Measurements from ENCODE around the gene ZNHIT3. TPM values are rescaled to one million over a fixed set of nuclear protein-coding genes. Genes with fewer than 3 reads are reported as not detected.
"Not testable (repeated sequence)": the region's sequence is repeated elsewhere in the genome, so short reads cannot be mapped to it uniquely, and the experiment has no call there.

ZNHIT3 gene
- total RNA-seq, 1 donor from 2014 or later: 24.1 TPM

DNA sequence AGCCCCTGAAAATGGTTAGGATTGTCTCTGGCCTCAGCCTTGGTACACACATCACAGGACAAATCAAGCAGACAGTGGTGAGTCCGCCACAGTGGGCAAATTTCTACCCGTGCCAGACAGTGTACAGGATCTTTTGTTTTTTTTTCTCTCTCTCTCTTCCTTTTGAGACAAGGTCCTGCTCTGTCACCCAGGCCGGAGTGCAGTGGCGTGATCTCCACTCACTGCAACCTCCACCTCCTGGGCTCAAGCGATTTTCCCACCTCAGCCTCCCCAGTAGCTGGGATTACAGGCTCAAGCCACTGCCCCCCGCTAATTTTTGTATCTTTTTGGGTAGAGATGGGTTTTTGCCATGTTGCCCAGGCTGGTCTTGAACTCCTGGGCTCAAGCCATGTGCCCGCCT lies 2.5 kb upstream of the ZNHIT3 start:
- not testable (repeated sequence) for DNase-seq

DNA sequence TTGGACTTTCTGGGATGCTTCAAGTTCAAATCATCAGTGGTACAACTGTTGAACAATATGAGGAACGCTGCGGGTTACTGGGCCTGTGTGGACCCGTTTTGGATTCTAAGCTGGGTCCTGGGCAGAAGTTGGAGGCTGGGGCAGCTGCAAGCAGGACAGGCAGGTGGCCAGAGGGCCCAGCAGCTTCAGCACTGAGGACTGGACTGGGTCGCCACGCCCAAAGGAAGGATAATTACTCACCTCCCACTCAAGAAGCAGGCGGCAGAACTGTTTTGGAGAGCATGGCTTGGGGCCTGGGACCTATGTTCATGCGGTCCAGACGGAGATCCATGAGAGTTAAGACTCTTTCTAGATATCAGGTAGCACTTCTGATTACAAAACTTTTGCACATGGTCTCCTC lies 1.5 kb upstream of the ZNHIT3 start:
- DNase-seq: no peak

DNA sequence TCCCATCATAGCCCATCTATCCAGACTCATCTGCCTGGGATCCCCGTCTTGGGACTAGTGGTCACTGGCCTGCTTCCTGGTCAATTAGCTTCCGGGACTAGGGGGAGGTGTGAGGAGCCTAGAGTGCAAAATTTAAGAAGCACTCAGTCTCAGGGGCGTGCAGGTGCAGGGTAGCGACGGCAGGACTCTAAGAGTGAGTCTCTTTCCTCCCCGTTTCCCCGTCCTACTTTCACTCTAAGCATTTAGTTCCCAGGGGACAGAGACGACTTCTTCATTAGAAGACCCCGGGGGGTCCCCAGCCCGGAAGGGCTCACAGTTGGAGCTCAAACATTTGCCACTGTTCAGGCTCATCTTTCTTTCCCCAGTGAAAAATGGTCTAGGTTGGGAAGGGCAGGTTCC lies 677 bp upstream of the ZNHIT3 start:
- DNase-seq: no peak

DNA sequence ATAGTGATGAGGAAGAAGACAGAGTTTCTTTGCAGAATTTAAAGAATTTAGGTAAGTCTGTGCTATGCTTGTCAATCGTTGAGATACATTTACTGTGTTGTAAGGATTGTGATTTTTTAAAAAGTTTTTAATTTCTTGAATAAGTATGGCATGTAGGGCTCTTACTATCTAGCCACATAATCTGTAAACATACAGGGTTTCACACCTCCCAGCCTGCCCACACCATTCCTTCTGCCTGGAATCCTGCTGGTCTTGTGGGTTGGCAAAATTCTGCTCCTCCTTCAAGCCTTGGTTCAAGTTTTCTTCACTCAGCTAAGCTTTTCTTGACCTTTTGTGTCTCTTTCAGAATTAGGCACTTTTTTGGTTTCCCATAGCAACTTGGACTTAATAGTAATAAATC lies 7.5 kb downstream of the ZNHIT3 start:
- no peak for DNase-seq

DNA sequence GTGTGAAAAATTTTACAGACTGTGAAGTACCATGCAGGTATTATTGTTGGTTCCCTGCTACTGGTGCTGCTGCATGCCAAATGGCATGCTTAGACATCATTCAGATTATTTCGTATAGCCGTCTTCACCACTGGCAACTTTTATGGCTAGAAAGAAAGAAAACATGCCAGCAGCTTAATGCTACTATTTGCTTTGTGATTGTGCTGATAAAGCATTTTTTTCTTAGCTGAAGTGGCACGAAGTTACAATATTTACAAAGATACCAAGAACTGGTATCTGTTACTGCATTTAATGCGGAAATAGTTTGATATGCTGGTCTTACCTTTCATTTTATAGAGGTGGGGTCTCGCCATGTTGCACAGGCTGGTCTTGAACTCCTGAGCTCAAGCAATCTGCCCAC lies 8.2 kb downstream of the ZNHIT3 start:
- DNase-seq: no peak

DNA sequence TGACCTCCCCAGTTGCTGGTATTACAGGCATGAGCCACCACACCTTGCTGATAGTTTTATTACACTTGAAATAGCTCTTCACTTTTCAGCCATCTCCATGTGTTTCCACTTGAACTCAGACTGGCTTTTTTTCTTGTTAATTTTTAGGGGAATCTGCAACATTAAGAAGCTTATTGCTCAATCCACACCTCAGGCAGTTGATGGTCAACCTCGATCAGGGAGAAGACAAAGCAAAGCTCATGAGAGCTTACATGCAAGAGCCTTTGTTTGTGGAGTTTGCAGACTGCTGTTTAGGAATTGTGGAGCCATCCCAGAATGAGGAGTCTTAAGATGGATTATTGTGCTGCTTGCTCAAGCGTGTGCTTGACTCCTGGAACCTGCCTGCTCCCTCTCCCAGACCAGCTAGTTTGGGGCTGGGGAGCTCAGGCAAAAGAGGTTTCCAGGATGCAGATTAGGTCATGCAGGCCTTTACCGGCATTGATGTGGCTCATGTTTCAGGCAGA lies 8.6 kb downstream of the ZNHIT3 start:
- no peak for DNase-seq

DNA sequence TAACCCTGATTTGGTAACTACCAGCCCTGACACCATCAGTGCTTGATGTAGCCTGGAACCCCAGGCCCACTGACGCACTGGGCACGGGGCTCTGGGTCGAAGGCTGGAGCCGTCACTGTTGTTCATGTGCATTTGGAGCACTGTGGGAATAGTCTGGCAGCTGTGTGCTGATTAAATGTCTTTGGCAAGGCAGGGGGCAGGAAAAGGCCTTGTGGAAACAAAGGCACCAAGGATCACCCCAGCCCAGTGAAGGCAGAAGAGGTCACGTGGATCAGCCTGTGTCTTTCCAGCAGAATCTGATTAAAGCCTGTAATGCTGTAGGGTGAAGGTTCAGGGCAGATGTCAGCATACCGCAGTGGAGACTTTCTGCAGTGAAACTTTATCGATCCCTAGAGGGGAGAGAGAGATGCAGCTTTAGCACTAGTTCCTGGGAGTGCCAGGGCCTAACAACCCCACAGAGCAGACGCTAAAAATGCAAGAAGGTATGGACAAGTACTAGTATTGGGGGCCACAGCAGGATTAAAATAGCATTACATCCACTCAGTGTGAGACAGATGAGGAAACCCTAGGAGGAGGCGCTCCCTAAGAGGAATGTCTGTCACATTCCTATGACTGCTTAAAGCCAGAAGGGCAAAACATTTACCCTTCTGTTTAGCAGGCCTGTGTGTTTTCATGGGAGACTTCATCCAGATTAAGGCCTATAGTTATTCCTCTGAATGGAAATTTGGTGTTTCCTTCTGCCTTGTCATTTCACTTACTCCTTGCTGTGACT lies 9.7 kb downstream of the ZNHIT3 start:
- DNase-seq: no peak

DNA sequence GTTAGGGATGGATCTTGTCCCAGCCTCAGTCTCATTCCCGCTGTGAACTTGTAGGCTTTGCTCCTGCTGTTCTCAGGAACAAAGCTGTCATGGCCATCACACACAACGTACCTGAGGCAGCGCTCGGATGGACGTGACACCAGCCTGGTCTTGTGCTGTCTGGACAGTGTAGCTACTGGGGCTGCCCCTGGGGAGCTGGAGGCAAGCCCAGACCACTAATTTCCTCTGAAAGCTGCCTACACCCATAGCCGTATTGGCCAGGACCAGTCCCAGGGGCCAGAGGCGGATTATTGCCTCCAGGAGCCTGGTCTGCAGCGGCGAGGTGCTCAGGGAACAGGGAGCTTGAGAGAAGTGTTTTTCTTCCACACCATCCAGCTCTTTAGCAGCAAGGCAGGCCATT lies 11.7 kb downstream of the ZNHIT3 start:
- DNase-seq: no peak

DNA sequence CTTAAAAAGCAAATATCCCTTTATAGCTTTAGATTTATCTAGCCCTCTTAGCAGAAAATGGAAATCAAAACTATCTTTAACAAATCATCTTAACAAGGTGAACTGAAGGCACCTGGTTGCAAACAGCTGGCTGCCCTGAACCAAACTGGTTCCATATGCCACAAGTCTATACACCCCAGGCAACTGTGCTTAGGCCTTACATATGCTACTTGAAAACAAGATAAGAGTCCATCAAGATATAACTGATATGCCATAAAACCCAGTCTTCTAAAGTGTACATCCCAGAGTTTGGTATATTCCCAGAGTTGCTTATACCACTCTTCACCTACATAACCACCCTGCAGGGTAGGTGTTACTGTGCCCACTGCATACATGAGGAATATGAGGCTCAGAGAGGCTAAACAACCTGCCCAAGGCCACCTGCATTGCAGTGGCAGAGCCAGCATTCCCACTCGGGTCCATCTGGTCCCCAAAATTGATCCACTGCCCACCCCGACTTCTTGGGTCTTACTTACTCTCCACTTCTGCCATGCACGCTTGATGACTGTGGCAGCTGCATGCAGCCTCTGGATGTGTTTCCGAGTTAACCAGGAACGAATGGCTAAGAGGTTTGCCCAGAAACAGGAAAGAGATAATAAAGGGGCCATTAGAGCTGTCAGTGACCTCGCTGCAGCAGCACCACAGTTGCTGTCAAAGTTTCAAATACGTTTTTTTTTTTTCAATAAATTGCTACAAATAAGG lies 12.2 kb downstream of the ZNHIT3 start:
- DNase-seq: no peak

DNA sequence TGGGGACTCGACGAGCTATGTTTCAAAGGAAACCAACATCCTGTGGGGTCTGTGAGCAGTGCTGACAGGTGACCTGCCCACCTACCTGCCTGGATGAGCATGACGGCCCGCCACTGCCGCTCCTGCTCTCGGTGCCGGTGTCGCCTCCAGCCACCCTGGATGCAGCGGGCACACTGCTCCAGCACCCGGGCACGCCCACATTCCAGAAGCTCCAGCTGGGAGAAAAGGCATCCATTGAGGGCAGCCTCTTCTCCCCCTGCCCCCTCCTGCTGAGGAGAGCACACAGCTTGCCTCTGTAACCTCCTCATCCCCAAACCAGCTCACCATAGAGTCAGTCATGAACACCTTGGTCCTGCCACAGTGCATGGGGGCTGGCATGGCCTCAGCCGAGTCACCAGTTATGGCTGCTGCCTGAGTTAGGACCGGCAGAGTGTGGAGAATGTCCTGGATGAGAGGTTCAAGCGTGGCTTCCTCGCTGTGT lies 14.3 kb downstream of the ZNHIT3 start:
- no peak for DNase-seq

DNA sequence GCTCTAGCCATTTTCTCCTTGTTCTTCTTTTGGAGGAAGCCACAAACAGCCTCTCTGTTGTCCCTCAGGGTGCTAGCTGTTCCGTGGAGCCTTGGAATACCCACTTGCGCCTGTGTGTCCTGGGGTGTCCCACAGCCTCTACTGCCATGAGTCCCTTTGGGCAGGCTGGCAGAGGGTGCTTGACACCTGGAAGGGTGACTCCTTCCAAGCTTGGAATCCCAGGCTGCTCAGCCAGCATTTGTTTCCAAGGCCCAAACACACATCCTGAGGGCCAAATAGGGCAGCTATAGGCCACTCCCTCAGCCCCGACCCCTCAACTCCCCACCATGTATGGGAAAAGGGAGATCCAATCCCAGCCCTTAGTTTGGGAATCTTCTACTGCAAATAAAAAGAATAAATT lies 14.9 kb downstream of the ZNHIT3 start:
- DNase-seq: no peak

DNA sequence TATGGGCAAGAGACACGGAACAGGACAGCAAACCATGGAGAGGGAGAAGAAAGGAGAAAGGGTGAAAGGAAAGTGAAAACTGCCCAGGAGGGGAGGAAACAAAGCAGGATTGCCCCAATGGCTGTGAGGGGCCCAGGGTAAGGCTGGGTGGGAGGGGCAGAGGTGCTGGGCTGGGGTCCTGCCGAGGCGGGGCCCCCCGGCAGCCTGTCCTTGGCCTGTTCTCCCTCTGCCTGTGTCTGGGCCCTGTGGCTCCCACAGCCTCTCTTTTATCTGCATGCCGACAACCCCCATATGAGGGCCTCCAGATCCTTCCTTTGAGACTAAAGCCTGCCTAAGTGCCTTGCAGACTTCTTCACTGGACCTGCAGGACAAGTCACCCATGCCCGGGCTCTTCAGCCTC lies 15.5 kb downstream of the ZNHIT3 start:
- no peak for DNase-seq

DNA sequence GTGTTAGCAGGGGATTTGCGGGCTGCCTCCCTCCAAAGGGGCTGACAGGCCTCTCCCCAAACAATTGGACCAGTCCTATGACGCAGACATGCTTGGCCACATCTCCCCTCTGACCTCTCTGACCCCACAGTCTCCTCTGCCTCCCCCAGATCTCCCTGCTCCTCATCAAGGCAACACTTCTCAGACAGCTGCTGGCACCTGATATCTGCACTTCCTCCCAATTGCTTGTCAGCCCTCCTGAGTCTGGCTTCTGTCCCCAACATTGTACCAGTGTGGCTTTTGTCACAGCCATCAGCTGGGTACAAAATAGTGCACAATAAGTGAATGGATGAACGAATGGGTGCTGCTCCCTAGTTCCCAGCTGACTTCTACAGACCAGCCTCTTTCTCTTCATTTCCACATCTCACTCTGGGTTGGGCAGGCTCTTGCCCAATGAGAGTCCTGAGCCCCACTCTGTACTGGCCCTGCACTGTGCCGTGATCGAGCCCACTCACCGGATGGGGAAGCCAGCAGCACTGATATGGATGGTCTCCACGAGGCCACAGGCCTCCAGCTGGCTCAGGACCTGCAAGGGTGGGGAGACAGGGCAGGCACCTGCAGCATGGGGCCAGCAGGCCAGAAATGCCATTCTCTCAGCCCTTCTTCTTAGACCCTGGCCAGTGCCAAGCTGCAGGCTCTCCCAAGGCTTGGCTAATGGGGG lies 17.1 kb downstream of the ZNHIT3 start:
- no peak for DNase-seq

DNA sequence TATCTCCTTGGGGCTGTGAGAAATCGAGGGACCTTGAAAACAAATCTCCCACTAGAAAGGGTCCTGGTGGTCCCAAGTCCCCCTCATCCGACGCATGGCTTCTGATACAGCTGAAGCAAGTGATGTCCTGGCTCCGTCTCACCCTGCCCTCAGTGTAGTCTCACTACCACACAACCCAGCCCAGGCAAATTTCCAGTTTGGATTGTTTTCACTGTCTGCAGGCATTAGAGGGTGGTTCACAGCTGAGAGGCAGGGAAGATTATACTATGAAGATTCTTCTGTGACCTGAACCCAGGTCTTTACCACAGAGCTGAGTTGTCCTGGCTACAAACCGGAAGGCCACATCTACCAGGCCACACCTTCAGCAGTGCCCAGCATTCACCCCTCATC lies 17.7 kb downstream of the ZNHIT3 start:
- DNase-seq: no peak

DNA sequence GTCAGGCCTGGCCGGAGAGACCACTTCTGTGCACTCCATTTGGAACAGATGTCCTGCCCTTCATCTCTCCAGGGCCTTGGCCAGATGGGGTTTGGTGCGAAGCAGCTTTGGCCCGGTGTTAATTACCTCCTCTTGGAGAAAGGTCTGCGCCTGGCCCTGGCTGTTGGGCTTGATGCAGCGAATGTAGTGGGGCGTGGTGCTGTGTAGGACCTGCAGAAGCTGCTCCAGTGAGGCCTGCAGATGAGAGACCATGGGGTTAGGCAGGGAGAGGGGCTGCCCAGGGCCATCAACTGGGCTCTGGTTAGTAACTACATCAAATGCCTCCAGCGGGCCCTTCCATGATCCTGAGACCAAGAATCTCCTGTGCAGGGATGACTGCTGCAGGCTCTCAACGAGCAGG lies 18.7 kb downstream of the ZNHIT3 start:
- DNase-seq: no peak

DNA sequence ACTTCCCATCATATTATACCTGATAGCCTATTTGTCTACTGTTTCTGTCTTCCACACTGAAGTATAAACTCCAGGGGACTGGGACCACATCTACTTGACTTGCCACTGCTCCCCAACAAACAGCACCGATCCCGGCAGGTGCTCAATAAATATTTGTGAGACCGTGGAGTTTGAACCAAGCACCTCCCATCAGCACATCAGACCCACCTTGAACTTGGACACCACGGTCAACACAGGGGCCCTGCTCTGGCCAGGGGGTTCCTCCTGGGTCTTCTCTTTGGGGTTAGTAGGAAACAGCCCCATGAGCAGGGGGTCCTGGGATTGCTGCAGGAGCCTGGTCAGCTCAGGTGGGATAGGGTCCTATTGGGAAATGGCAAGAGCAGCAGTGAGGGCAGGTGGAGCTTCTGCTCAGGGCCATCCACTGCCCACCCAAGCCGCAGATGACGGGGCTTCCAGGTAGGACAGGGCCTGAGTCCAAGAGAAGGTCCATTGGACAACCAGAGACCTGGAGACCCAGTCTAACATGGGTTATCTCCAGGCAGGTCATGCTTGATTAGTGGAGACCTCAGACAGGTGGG lies 19.9 kb downstream of the ZNHIT3 start:
- DNase-seq: no peak

DNA sequence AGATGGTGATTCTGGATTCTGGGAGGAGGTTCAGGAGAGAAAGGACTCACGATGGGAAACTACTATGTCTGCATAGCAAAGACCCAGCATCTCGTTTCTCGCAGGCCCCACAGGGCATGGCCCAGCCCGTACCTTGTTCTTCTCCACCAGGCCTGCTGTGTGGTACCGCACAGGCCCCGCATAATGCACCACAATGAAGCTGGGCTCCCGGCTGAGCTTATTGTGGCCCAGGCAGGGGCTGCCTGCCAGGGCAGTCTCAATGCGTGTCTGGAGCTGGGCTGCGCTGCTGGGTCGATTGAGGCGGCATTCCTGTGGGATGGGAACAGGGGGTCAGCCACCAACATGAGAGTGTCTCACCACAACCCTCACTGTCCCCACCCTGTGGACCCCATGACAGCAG lies 20.4 kb downstream of the ZNHIT3 start:
- DNase-seq: no peak

DNA sequence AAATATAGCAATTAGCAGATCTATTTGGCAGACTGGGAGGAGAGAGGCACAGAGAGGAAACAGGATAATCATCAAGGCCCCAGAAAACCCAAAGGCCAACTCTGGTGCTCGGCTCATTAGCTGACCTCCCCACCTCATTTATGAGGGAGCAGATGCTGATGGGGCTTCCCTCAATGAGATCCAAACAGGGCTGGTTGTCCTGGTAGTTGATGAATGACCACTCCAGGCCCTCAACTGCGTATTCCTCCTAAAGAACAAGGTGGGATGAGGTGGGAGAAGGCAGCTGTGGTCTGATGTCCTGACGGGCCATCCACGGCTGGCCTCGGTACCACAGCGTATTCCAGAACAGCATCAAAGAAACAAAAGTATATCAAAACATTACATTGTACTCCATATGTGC lies 20.8 kb downstream of the ZNHIT3 start:
- no peak for DNase-seq

DNA sequence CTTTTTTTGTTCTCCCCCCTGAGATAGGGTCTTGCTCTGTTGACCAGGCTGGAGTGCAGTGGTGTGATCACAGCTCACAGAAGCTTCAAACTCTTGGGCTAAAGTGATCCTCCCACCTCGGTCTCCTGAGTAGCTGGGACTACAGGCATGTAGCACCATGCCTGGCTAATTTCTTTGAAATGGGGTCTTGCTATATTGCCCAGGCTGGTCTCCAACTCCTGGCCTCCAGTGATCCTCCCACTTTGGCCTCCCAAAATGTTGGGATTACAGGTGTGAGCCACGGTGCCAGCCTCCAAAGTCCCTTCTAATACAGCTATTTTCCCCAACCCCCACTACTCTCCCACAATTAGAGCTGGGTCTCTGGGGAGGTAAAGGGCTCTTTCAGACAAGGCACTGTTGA lies 22.0 kb downstream of the ZNHIT3 start:
- not testable (repeated sequence) for DNase-seq

DNA sequence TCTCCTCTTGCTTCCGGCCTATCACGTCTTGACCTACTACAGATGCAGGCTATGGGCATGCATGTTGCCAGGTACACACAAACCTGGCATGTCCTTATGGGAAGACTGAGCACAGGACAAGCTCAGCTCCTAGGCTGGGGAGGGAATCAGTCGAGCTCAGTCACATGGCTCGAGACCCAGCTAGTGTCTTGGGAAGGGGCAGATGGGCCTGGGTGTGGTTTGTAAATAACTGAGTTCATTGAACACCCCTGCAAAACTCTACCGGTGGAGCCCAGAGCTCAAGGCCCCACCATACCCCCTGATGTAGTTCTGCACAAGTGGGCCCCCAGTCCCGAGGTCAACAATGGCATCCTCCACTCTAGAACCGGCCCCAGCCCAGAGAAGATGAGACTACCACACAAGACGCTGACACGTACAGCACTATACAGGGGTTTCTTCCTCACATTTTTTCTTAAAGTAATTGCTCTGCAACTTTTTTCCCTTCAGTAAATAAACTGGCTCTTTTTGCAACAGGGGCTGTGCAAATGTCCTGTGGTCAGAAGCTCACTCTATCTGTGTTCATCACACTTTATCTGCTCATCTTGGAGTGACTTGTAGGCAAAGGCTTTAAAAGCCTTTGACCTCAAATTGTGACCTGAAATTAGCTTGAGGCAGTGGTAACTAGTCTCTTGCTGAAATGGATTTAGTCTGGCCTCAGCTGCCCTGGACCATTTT lies 22.9 kb downstream of the ZNHIT3 start:
- DNase-seq: no peak

DNA sequence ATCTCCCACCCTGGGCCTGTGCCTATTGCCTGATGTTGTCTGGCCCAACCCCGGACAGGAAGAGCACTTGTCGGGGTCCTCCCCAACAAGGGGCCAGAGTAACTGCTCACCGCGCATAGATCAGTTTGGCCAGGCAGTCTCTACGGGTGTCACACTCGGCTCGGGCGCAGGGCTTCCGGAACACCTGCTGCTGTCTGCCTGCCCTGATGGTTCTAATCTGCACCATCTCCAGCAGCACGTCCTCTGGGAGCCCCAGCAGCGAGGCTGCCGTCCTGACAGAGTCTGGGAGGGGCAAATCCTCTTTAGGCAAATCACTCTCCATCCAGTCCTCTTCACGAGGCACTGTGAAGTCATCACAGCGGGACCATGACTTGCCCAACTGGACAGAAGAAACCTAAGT lies 24.2 kb downstream of the ZNHIT3 start:
- DNase-seq: no peak

DNA sequence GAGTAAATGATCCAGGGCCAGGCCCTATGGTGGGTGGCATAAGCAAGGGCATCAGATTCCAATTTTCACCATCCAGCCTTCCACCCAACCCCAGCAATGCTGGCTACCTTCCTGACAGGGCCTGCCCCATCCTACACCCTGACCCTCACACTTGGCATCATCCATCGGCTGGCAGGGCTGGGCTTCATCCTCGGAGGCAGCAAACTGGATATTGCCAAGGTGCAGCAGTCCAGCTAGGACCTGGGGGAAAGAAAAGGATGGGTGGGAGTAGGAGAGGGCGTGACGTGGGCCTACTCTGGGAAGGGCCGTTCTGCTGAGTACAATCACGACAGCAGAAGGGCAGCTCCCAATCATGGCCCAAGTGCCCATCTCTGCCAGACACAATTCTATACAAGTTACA lies 24.7 kb downstream of the ZNHIT3 start:
- DNase-seq: no peak
